Endothelial cell of umbilical vein (primary cell): ENCODE results near the gene ADGRD2. TPM values are rescaled to one million over a fixed set of nuclear protein-coding genes. Genes with fewer than 3 reads are reported as not detected.

ENCODE experiments used
- BruUV-seq: library from RNA; stranded (reverse); fragments of 400-500 nt; replicated peaks from 2 replicates; lab custom pipeline; 2021; lab: Mats Ljungman, UMichigan
- CTCF ChIA-PET: fragments of 300-600, 350-600 bp; sonication (Branson Sonifier 250); formaldehyde crosslinking; loops from one replicate; lab custom pipeline; 2021; ENCODE audit warnings: antibody characterized with exemption, inconsistent platforms; lab: Charles Lee
- POLR2A ChIA-PET: fragments of 300-600, 350-600 bp; sonication (Branson Sonifier 250); formaldehyde crosslinking; loops from one replicate; lab custom pipeline; 2021; ENCODE audit warnings: antibody characterized with exemption, inconsistent platforms; lab: Charles Lee
- DNase-seq: peaks from one replicate; pipeline ENCODE4 v3.0.0-alpha.2; 2011; ENCODE audit warnings: low read depth, low spot score
- FAIRE-seq: peaks from 2 replicates; lab custom pipeline; 2011; peaks lifted over from hg19 to GRCh38; lab: Jason Lieb, UNC
- H2AFZ ChIP-seq: 2 replicates; pipeline ENCODE4 v1.6.0; 2012; ENCODE audit warnings: low read depth, low read length, control low read depth, inconsistent platforms
- H3K27ac ChIP-seq: 2 replicates; pipeline ENCODE4 v1.5.1; 2011; ENCODE audit warnings: low read depth, mild to moderate bottlenecking, control low read depth, low read length, moderate library complexity; ENCODE audit not compliant: insufficient read depth
- H3K27me3 ChIP-seq, 2 experiments: 2 replicates each; pipeline versions ENCODE4 v1.6.0 to v1.6.1; 2011; ENCODE audit warnings: low read length in 2 of 2, mixed read lengths in 1 of 2; ENCODE audit not compliant: control insufficient read depth in 2 of 2, insufficient read depth in 2 of 2
- H3K36me3 ChIP-seq, 2 experiments: 2 replicates in 1 of 2; 3 replicates in 1 of 2; pipeline ENCODE4 v1.5.1; 2011; ENCODE audit warnings: low read length in 2 of 2, mild to moderate bottlenecking in 1 of 2, moderate library complexity in 1 of 2; ENCODE audit not compliant: control insufficient read depth in 2 of 2, insufficient read depth in 2 of 2; ENCODE audit errors: extremely low read depth in 1 of 2
- H3K4me1 ChIP-seq: 3 replicates; pipeline ENCODE4 v1.5.1; 2011; ENCODE audit warnings: mild to moderate bottlenecking, low read length; ENCODE audit not compliant: control insufficient read depth, insufficient read depth; ENCODE audit errors: extremely low read depth
- H3K4me2 ChIP-seq: 2 replicates; pipeline ENCODE4 v1.6.1; 2011; ENCODE audit warnings: low read length, control low read depth, mixed read lengths; ENCODE audit not compliant: insufficient read depth
- H3K4me3 ChIP-seq, 3 experiments: fragments of 200-600 bp in 1 of 3; sonication (generic), shearing (Covaris generic) in 1 of 3; replicated peaks in 1 of 3; 2 replicates each; pipeline ENCODE4 v1.5.1; 2011 to 2016; ENCODE audit warnings: control low read depth in 3 of 3, low read length in 3 of 3, mild to moderate bottlenecking in 2 of 3, inconsistent platforms in 1 of 3, low read depth in 1 of 3, moderate library complexity in 1 of 3; ENCODE audit not compliant: insufficient read depth in 1 of 3
- H3K79me2 ChIP-seq: 2 replicates; pipeline ENCODE4 v1.6.0; 2012; ENCODE audit warnings: low read length, inconsistent platforms; ENCODE audit not compliant: control insufficient read depth, insufficient read depth
- H3K9ac ChIP-seq: replicated peaks from 2 replicates; pipeline ENCODE3; 2011; ENCODE audit warnings: low read length, control low read depth; ENCODE audit not compliant: insufficient read depth; ENCODE audit errors: extremely low read depth
- H3K9me1 ChIP-seq: replicated peaks from 3 replicates; pipeline ENCODE4 v1.6.0; 2011; ENCODE audit warnings: mild to moderate bottlenecking, low read length; ENCODE audit not compliant: control insufficient read depth, insufficient read depth; ENCODE audit errors: extremely low read depth
- H3K9me3 ChIP-seq: replicated peaks from 2 replicates; pipeline ENCODE4 v1.5.1; 2012; ENCODE audit warnings: low read length, inconsistent platforms; ENCODE audit not compliant: control insufficient read depth, insufficient read depth
- H4K20me1 ChIP-seq: replicated peaks from 2 replicates; pipeline ENCODE3; 2011; ENCODE audit warnings: mild to moderate bottlenecking, low read length; ENCODE audit not compliant: control insufficient read depth, insufficient read depth; ENCODE audit errors: extremely low read depth
- CTCF ChIP-seq, 2 donors: IDR thresholded peaks; 1 replicate in 1 of 2; 2 replicates in 1 of 2; pipeline ENCODE4 v1.5.1; 2011; ENCODE audit warnings: low read length in 2 of 2, mild to moderate bottlenecking in 2 of 2, moderate library complexity in 2 of 2, control low read depth in 1 of 2, inconsistent platforms in 1 of 2, low read depth in 1 of 2; ENCODE audit not compliant: insufficient read depth in 1 of 2; ENCODE audit errors: extremely low read depth in 1 of 2
- EZH2 ChIP-seq: IDR thresholded peaks from 2 replicates; pipeline ENCODE4 v1.6.1; 2012; ENCODE audit warnings: borderline replicate concordance, low read depth, mild to moderate bottlenecking, moderate library complexity, low read length, inconsistent platforms; ENCODE audit not compliant: severe bottlenecking
- FOS ChIP-seq: IDR thresholded peaks from 2 replicates; pipeline ENCODE4 v1.6.1; 2011; ENCODE audit warnings: mild to moderate bottlenecking, low read length, moderate library complexity, borderline replicate concordance; ENCODE audit not compliant: insufficient read depth
- GATA2 ChIP-seq: IDR thresholded peaks from 2 replicates; pipeline ENCODE4 v1.7.0; 2011; ENCODE audit warnings: low read depth, mild to moderate bottlenecking, moderate library complexity, mixed read lengths, low read length; ENCODE audit not compliant: insufficient read length, insufficient read depth
- JUN ChIP-seq: IDR thresholded peaks from 2 replicates; pipeline ENCODE4 v1.6.1; 2011; ENCODE audit warnings: borderline replicate concordance, low read depth; ENCODE audit not compliant: insufficient read length, insufficient read depth
- MAX ChIP-seq: IDR thresholded peaks from 2 replicates; pipeline ENCODE4 v1.6.1; 2011; ENCODE audit not compliant: insufficient read depth, insufficient read length
- MYC ChIP-seq: IDR thresholded peaks from one replicate; pipeline ENCODE4 v1.6.1; 2011; ENCODE audit warnings: mild to moderate bottlenecking, low read depth, low read length
- POLR2A ChIP-seq: IDR thresholded peaks from 2 replicates; pipeline ENCODE4 v1.6.1; 2012; ENCODE audit warnings: low read depth, mild to moderate bottlenecking, control low read depth, low read length
- POLR2AphosphoS5 ChIP-seq: IDR thresholded peaks from 2 replicates; pipeline ENCODE4 v1.6.1; 2012; ENCODE audit warnings: low read depth, mild to moderate bottlenecking, control low read depth, low read length, moderate library complexity; ENCODE audit not compliant: insufficient read depth
- dilution Hi-C: fragments of 300-500 bp; cut with MboI; formaldehyde crosslinking; loops from one replicate; pipeline ENCODE4 v1.15.0; 2019; ENCODE audit warnings: low sequenced_read_pairs; ENCODE audit not compliant: extremely low pct_ligation_motif_present
- intact Hi-C: fragments of 100-400 bp; cut with micrococcal nuclease; formaldehyde crosslinking; loops from one replicate; pipeline ENCODE4 v1.10.0; 2022
- polyA plus RNA-seq, 4 experiments: library from polyadenylated mRNA; depleted of rRNA in 3 of 4; stranded (reverse) in 3 of 4; unstranded in 1 of 4; fragments of >200 nt; gene quantifications; 2 replicates each; pipeline versions ENCODE4 v1.2.1 to v1.2.3, GENCODE V29; 2011 to 2012; ENCODE audit warnings: missing spikeins in 1 of 4
- total RNA-seq: library from RNA; stranded (reverse); gene quantifications from 2 replicates; pipeline ENCODE4 v1.2.3, GENCODE V29; 2021

The ADGRD2 gene
- total and polyA plus RNA-seq, 2 donors (not counting 3 experiments of a cell fraction or from before 2014, with no cell fraction given), result not detected

DNA sequence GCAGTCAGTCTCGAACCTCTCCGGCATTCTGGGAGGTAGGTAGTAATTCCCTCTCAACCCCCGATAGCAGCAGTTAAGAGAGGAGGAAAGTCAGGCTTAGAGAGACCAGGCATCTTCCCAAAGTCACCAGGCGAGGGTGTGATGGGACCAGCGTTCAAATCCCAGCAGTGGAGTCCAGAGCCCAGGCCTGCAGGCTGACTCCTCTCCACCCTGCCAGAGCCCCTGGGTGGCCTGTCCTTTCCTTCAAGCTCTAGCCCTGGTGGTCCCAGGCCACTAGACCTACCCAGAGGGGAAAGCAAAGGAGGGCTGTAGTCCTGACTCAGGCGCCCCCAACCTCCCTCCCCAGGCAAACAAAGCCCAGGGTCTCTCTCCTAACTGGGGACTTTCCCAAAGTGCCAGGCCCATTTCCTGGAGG is 61.2 kb downstream of the ADGRD2 start:
- Histone ChIP-seq H3K4me3 (no peak overlapping the region), H3K9me3 (no peaks in the 10 kb centered on the region), H3K27ac (no peak overlapping the region), H3K36me3 (no peaks in the 10 kb centered on the region), H4K20me1 (no peaks in the 10 kb centered on the region), H3K4me1 (no peaks in the 10 kb centered on the region), H2AFZ (no peak overlapping the region), H3K27me3 (no peaks in the 10 kb centered on the region), H3K9ac (no peak overlapping the region), H3K4me2 (no peak overlapping the region), H3K79me2 (no peaks in the 10 kb centered on the region), H3K9me1 (no peaks in the 10 kb centered on the region)
- dilution Hi-C loops, result no loop called here
- CTCF ChIA-PET, result no interaction called here
- POLR2A ChIA-PET, result no interaction called here
- TF ChIP-seq MAX (no peak), POLR2AphosphoS5 (no peak), GATA2 (no peak), POLR2A (no peak), JUN (no peak), FOS (no peak), CTCF (IDR thresholded peaks at IDR 0.05; ENCODE audit: extremely low read depth in 1 of 2, insufficient read depth in 1 of 2, low read depth in 1 of 2, low read length in 2 of 2) (no peak), MYC (no peak), EZH2 (no peak)
- intact Hi-C loops, result no loop called here
- DNase-seq, result no peak
- no TSS peak for BruUV-seq
- FAIRE-seq, result no peak
